Lung (tissue), 12 donors: Measurements from ENCODE around the gene FAM210A. TPM values are rescaled to one million over a fixed set of nuclear protein-coding genes. Genes with fewer than 3 reads are reported as not detected.
A peak's percentile ranks its signal among the peaks of the same experiment; 100 is the strongest.

Experiments used
- ATAC-seq: fragments of 200-7000 bp; cut with Tn5 transposase; one replicate; pipeline ENCODE4 v1.9.1; 2020; ENCODE audit warnings: moderate number of reproducible peaks; ENCODE audit not compliant: insufficient read depth, low FRiP score
- DNase-seq, 3 donors: peaks; one replicate each; pipeline ENCODE4 v3.0.0-alpha.2; 2013 to 2017
- H3K27ac ChIP-seq, 2 donors: one replicate each; pipeline ENCODE4 v1.5.1; 2013; ENCODE audit warnings: mild to moderate bottlenecking in 2 of 2, moderate library complexity in 2 of 2, control low read depth in 1 of 2, inconsistent platforms in 1 of 2, low read depth in 1 of 2, low read length in 1 of 2
- H3K27me3 ChIP-seq, 3 donors: one replicate each; pipeline ENCODE4 v1.5.1; 2013; ENCODE audit warnings: low read length in 2 of 3; ENCODE audit not compliant: control insufficient read depth in 3 of 3, insufficient read depth in 3 of 3
- H3K36me3 ChIP-seq, 4 donors: one replicate each; pipeline ENCODE4 v1.5.1; 2013; ENCODE audit warnings: low read length in 4 of 4, mild to moderate bottlenecking in 1 of 4, moderate library complexity in 1 of 4; ENCODE audit not compliant: control insufficient read depth in 4 of 4, insufficient read depth in 4 of 4
- H3K4me1 ChIP-seq, 5 donors: one replicate each; pipeline ENCODE4 v1.5.1; 2013; ENCODE audit warnings: low read length in 5 of 5, mild to moderate bottlenecking in 2 of 5, moderate library complexity in 1 of 5; ENCODE audit not compliant: control insufficient read depth in 5 of 5, insufficient read depth in 5 of 5
- H3K4me3 ChIP-seq: one replicate; pipeline ENCODE4 v1.5.1; 2013; ENCODE audit warnings: mild to moderate bottlenecking, control low read depth, moderate library complexity
- H3K9ac ChIP-seq, 2 donors: one replicate each; pipeline ENCODE4 v1.5.1; 2013; ENCODE audit warnings: low read length in 2 of 2, control low read depth in 1 of 2; ENCODE audit not compliant: insufficient read depth in 1 of 2
- H3K9me3 ChIP-seq, 4 donors: one replicate each; pipeline ENCODE4 v1.5.1; 2013; ENCODE audit warnings: low read length in 3 of 4, mild to moderate bottlenecking in 1 of 4, moderate library complexity in 1 of 4; ENCODE audit not compliant: control insufficient read depth in 4 of 4, insufficient read depth in 3 of 4
- CTCF ChIP-seq: IDR thresholded peaks from 2 replicates; pipeline ENCODE4 v1.5.1; 2012; ENCODE audit warnings: mild to moderate bottlenecking; ENCODE audit errors: control extremely low read depth, extremely low read depth
- WGBS, 2 donors: extraction: QIAGEN DNeasy Blood & Tissue Kit; methylation state at CpG; one replicate each; pipeline ENCODE4 v1.1.7; 2013; 5-methylcytosine and 5-hydroxymethylcytosine counted together
- polyA plus RNA-seq, 2 donors: library from polyadenylated mRNA; stranded (reverse); fragments of 200-250 nt; gene quantifications; one replicate each; pipeline ENCODE4 v1.2.1, GENCODE V29; 2013
- total RNA-seq, 2 donors: library from RNA; depleted of rRNA in 1 of 2; stranded (reverse); fragments of >200 nt in 1 of 2; gene quantifications; one replicate each; pipeline ENCODE4 v1.2.1, GENCODE V29; 2014 to 2021
- donor health status: control.
- donor health status: control.
- donor health status: Bipolar disorder and iron deficiency.
- donor health status: healthy.
- donor health status: DM: yes; HTN: yes; CAD: no.

FAM210A gene
- total and polyA plus RNA-seq, 4 donors, result 4.2 to 20.2 (median 8.4) TPM

- no peaks in the 10 kb centered on the region for H3K27me3 ChIP-seq
- no peak for DNase-seq
- no peaks in the 10 kb centered on the region for H3K36me3 ChIP-seq
- H3K27ac ChIP-seq, result no peak overlapping the region
- TF ChIP-seq CTCF, result no peak
- no peak overlapping the region for H3K4me3 ChIP-seq
- no peak for ATAC-seq
- no peaks in the 10 kb centered on the region for H3K9me3 ChIP-seq
- no peak overlapping the region for H3K9ac ChIP-seq
- peaks cover 0 to 6% (median 1%) of the 10 kb centered on the region in 5 donors for H3K4me1 ChIP-seq
- WGBS, 2 donors, result 54 to 74% methylated on average over 7 of the region's 7 CpGs
Measured at GRCh38 chr18:13657974-13658373, 68.4 kb downstream of the FAM210A start.

GRCh38 chr18:13653746-13654433 is 72.5 kb downstream of the FAM210A start:
- Histone ChIP-seq H3K9me3 (no peaks in the 10 kb centered on the region), H3K27ac (no peak overlapping the region), H3K4me3 (no peak overlapping the region), H3K36me3 (no peaks in the 10 kb centered on the region), H3K4me1 (peaks cover 0 to 5% (median 0%) of the 10 kb centered on the region in 5 donors), H3K27me3 (no peaks in the 10 kb centered on the region), H3K9ac (no peak overlapping the region)
- TF ChIP-seq CTCF, result no peak
- DNase-seq (no peak), ATAC-seq (no peak)
- WGBS, 2 donors, result 65 to 77% methylated on average over 13 of the region's 13 CpGs

GRCh38 chr18:13649397-13650390 is 76.7 kb downstream of the FAM210A start:
- Histone ChIP-seq H3K9ac (no peak overlapping the region), H3K36me3 (peaks cover 0 to 7% (median 0%) of the 10 kb centered on the region in 4 donors), H3K9me3 (no peaks in the 10 kb centered on the region), H3K4me3 (no peak overlapping the region), H3K27ac (no peak overlapping the region), H3K4me1 (peaks cover 0 to 5% (median 0%) of the 10 kb centered on the region in 5 donors), H3K27me3 (no peaks in the 10 kb centered on the region)
- ATAC-seq (no peak), DNase-seq (peak; percentile 47 to 56 (median 48))
- WGBS, 2 donors, result 85% methylated on average over 23 of the region's 23 CpGs
- no peak for TF ChIP-seq CTCF
